HepG2 (cell line): ENCODE data around the gene GYS2. TPM values are rescaled to one million over a fixed set of nuclear protein-coding genes. Genes with fewer than 3 reads are reported as not detected.

ENCODE experiments used
- ATAC-seq: fragments of 200-7000 bp; cut with Tn5 transposase; 3 replicates; pipeline ENCODE4 v1.9.1; 2020; ENCODE audit warnings: mild to moderate bottlenecking, moderate library complexity
- BruUV-seq: library from RNA; stranded (reverse); fragments of 400-500 nt; replicated peaks from 2 replicates; lab custom pipeline; 2021; lab: Mats Ljungman, UMichigan
- CTCF ChIA-PET: fragments of 300-600 bp; formaldehyde crosslinking; extraction: SDS; loops from one replicate; lab custom pipeline; 2021; ENCODE audit warnings: low total read pairs, inconsistent platforms, low intra/inter-chr PET ratio; lab: Yijun Ruan, JAX
- POLR2A ChIA-PET: fragments of 350-600 bp; sonication (Branson Sonifier 250); formaldehyde crosslinking; loops from one replicate; lab custom pipeline; 2020; ENCODE audit warnings: antibody characterized with exemption, inconsistent platforms; lab: Yijun Ruan, JAX
- DNase-seq: peaks from one replicate; pipeline ENCODE4 v3.0.0-alpha.2; 2015; ENCODE audit warnings: low spot score
- FAIRE-seq: peaks from 3 replicates; lab custom pipeline; 2011; peaks lifted over from hg19 to GRCh38; lab: Jason Lieb, UNC
- H2AFZ ChIP-seq: one replicate; pipeline ENCODE4 v1.6.1; 2011; ENCODE audit warnings: low read length, inconsistent platforms
- H3K27ac ChIP-seq: fragments of 300-600 bp; 3 replicates; pipeline ENCODE4 v1.8.0; 2011; ENCODE audit warnings: mixed run types, mild to moderate bottlenecking, mixed read lengths, low read length, inconsistent platforms; ENCODE audit not compliant: insufficient read depth; ENCODE audit errors: extremely low read length
- H3K27me3 ChIP-seq, 2 experiments: fragments of 200-600 bp in 1 of 2; 2 replicates in 1 of 2; 3 replicates in 1 of 2; pipeline versions ENCODE4 v1.6.0 to v1.8.0; 2011; ENCODE audit warnings: low read length in 2 of 2, mild to moderate bottlenecking in 2 of 2, moderate library complexity in 2 of 2, inconsistent platforms in 1 of 2; ENCODE audit not compliant: insufficient read depth in 2 of 2, control insufficient read depth in 1 of 2
- H3K36me3 ChIP-seq, 2 experiments: fragments of 200-600 bp in 1 of 2; replicated peaks in 1 of 2; 2 replicates in 1 of 2; 3 replicates in 1 of 2; pipeline versions ENCODE4 v1.5.1 to v1.8.0; 2011; ENCODE audit warnings: low read length in 2 of 2, inconsistent platforms in 1 of 2; ENCODE audit not compliant: insufficient read depth in 2 of 2, control insufficient read depth in 1 of 2
- H3K4me1 ChIP-seq: 2 replicates; pipeline ENCODE4 v1.5.1; 2012; ENCODE audit warnings: low read length, inconsistent platforms; ENCODE audit not compliant: insufficient read depth
- H3K4me2 ChIP-seq: 2 replicates; pipeline ENCODE4 v1.6.0; 2011; ENCODE audit warnings: low read depth, low read length, inconsistent platforms
- H3K4me3 ChIP-seq, 3 experiments: fragments of 200-600 bp in 1 of 3; sonication (generic), shearing (Covaris generic) in 1 of 3; replicated peaks in 1 of 3; 2 replicates each; pipeline ENCODE4 v1.5.1; 2011 to 2016; ENCODE audit warnings: low read length in 3 of 3, inconsistent platforms in 2 of 3, low read depth in 2 of 3, mild to moderate bottlenecking in 2 of 3, control low read depth in 1 of 3, mixed read lengths in 1 of 3; ENCODE audit not compliant: insufficient read depth in 1 of 3
- H3K79me2 ChIP-seq: one replicate; pipeline ENCODE4 v1.6.1; 2011; ENCODE audit warnings: low read length, inconsistent platforms; ENCODE audit not compliant: insufficient read depth
- H3K9ac ChIP-seq: 2 replicates; pipeline ENCODE4 v1.6.0; 2011; ENCODE audit warnings: mild to moderate bottlenecking, low read depth, low read length, inconsistent platforms; ENCODE audit not compliant: insufficient read depth
- H3K9me3 ChIP-seq: 2 replicates; pipeline ENCODE4 v1.5.1; 2012; ENCODE audit warnings: mild to moderate bottlenecking, low read length
- H4K20me1 ChIP-seq: 2 replicates; pipeline ENCODE4 v1.6.0; 2011; ENCODE audit warnings: inconsistent platforms, mild to moderate bottlenecking, low read length, moderate library complexity; ENCODE audit not compliant: insufficient read depth
- SAFB2 ChIP-seq: sonication (generic); formaldehyde crosslinking; IDR thresholded peaks from 2 replicates; pipeline ENCODE4 v1.5.1; 2020; ENCODE audit warnings: missing genetic modification reagents, low read depth, mild to moderate bottlenecking, borderline replicate concordance
- ZBTB20 ChIP-seq: sonication (generic); formaldehyde crosslinking; IDR thresholded peaks from 2 replicates; pipeline ENCODE4 v1.8.1; 2023; ENCODE audit warnings: missing genetic modification reagents, low read depth, mild to moderate bottlenecking, borderline replicate concordance
- in situ Hi-C: cut with HindIII; loops from 2 replicates; pipeline ENCODE4 v1.10.0; 2017; ENCODE audit warnings: low pct_unique_long_range_greater_than_20kb; ENCODE audit not compliant: extremely low pct_ligation_motif_present
- intact Hi-C: fragments of 100-400 bp; cut with micrococcal nuclease; formaldehyde crosslinking; loops from one replicate; pipeline ENCODE4 v1.10.0; 2022; ENCODE audit not compliant: unreplicated experiment
- polyA plus RNA-seq, 8 experiments: library from polyadenylated mRNA; depleted of rRNA in 3 of 8; stranded (reverse) in 7 of 8; unstranded in 1 of 8; fragments of >200 nt; fragmentation: Illumina TruSeq in 4 of 8; extraction: Trizol in 4 of 8; gene quantifications; 2 replicates each; pipeline versions ENCODE4 v1.2.1 to v1.2.3, GENCODE V29; 2011 to 2016; ENCODE audit warnings: low read depth in 4 of 8, missing spikeins in 1 of 8, mixed read lengths in 1 of 8; ENCODE audit not compliant: insufficient read depth in 1 of 8
- total RNA-seq, 5 experiments: library from RNA; depleted of rRNA; stranded (reverse); fragments of >200 nt; fragmentation: Illumina TruSeq; extraction: Trizol; gene quantifications; 2 replicates each; pipeline ENCODE4 v1.2.3, GENCODE V29; 2016; ENCODE audit warnings: low read depth in 1 of 5
- TF ChIP-seq, protein P1 (sequence below), 2 experiments: sonication (generic) in 1 of 2; formaldehyde crosslinking in 1 of 2; IDR thresholded peaks; 2 replicates each; pipeline versions ENCODE4 v1.4.0 to v1.6.1; 2016 to 2020; ENCODE audit warnings: borderline replicate concordance in 1 of 2, low read depth in 1 of 2, mild to moderate bottlenecking in 1 of 2, missing genetic modification reagents in 1 of 2

The GYS2 gene
- total and polyA plus RNA-seq, 2 of the 13 experiments (the other 11 are each of a cell fraction or from before 2014, with no cell fraction given) = not detected

- Histone ChIP-seq H3K4me3 (no peak overlapping the region), H2AFZ (no peak overlapping the region), H3K9me3 (no peaks in the 10 kb centered on the region), H3K79me2 (no peaks in the 10 kb centered on the region), H3K27me3 (peaks cover 0 to 2% of the 10 kb centered on the region in 2 experiments; a peak in 1 of 5 replicates), H3K9ac (no peak overlapping the region), H3K4me1 (no peaks in the 10 kb centered on the region), H3K4me2 (no peak overlapping the region), H3K36me3 (no peaks in the 10 kb centered on the region), H3K27ac (no peak overlapping the region), H4K20me1 (no peaks in the 10 kb centered on the region)
- DNase-seq (no peak), FAIRE-seq (no peak), ATAC-seq (no peak)
- TF ChIP-seq ZBTB20 = no peak
- no peak for TF ChIP-seq SAFB2 (CRISPR knock-in tag)
- TF ChIP-seq, protein P1, sequence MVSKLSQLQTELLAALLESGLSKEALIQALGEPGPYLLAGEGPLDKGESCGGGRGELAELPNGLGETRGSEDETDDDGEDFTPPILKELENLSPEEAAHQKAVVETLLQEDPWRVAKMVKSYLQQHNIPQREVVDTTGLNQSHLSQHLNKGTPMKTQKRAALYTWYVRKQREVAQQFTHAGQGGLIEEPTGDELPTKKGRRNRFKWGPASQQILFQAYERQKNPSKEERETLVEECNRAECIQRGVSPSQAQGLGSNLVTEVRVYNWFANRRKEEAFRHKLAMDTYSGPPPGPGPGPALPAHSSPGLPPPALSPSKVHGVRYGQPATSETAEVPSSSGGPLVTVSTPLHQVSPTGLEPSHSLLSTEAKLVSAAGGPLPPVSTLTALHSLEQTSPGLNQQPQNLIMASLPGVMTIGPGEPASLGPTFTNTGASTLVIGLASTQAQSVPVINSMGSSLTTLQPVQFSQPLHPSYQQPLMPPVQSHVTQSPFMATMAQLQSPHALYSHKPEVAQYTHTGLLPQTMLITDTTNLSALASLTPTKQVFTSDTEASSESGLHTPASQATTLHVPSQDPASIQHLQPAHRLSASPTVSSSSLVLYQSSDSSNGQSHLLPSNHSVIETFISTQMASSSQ (IDR thresholded peaks at IDR 0.05; ENCODE audit: low read depth) = no peak
- TF ChIP-seq, protein P1 (CRISPR knock-in tag; IDR thresholded peaks at IDR 0.05; ENCODE audit: borderline replicate concordance) = no peak
- POLR2A ChIA-PET = no interaction called here
- BruUV-seq = no TSS peak
- in situ Hi-C loops (no loop called here), intact Hi-C loops (no loop called here)
- CTCF ChIA-PET = no interaction called here
Observed at GRCh38 chr12:21539797-21540196, 64.8 kb downstream of the GYS2 start.
